ENCODE data around the gene HOXB13.

The HOXB13 gene

DNA sequence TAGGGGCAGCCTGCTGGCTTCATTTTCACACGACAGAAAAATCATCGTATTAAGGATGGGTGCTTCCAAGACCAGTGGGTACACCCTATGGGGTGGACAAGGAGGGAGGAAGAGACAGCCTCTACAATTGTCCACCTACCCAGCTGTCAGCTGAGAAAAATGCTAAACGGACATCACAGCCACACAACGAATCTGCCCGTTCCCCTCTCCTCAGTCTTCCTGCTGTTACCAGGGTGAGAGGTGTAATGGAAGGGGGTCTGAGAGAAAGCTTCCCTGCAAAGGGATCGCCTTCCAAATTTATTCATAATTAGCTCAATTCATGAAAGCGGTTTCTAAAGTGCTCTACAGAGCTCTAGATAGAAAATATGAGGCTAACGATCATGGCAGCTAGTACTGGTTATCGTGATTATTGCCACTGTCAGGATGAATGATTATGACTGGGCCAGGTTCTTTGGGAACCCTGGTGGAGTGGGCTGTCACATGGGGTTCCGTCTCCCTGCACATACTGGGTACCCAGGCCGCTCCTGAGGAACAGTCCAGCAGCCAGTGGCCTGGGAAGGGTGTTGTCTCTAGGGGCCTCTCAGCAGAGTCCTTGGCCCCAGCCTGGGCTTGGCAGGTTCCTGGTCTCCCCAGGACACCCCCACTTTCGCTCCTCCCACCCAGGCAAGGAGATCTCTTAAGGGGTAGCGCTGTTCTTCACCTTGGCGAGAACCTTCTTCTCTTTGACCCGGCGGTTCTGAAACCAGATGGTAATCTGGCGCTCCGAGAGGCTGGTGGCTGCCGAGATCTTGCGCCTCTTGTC lies 2.2 kb downstream of the HOXB13 start:
- H3K27ac Mint-ChIP-seq: no peak overlapping the region
- no peaks in the 10 kb centered on the region for H3K36me3 Mint-ChIP-seq (ENCODE audit: low read depth)
- TF ChIP-seq, protein P1, sequence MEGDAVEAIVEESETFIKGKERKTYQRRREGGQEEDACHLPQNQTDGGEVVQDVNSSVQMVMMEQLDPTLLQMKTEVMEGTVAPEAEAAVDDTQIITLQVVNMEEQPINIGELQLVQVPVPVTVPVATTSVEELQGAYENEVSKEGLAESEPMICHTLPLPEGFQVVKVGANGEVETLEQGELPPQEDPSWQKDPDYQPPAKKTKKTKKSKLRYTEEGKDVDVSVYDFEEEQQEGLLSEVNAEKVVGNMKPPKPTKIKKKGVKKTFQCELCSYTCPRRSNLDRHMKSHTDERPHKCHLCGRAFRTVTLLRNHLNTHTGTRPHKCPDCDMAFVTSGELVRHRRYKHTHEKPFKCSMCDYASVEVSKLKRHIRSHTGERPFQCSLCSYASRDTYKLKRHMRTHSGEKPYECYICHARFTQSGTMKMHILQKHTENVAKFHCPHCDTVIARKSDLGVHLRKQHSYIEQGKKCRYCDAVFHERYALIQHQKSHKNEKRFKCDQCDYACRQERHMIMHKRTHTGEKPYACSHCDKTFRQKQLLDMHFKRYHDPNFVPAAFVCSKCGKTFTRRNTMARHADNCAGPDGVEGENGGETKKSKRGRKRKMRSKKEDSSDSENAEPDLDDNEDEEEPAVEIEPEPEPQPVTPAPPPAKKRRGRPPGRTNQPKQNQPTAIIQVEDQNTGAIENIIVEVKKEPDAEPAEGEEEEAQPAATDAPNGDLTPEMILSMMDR (IDR thresholded peaks at IDR 0.05): no peak
- no peaks in the 10 kb centered on the region for H3K9me3 Mint-ChIP-seq
- H3K4me1 Mint-ChIP-seq: peaks cover 49% of the 10 kb centered on the region
- no peak for DNase-seq
- no peak overlapping the region for H3K4me3 Mint-ChIP-seq
- H3K27me3 Mint-ChIP-seq (ENCODE audit: low read depth, poor library complexity): peaks cover 100% of the 10 kb centered on the region

DNA sequence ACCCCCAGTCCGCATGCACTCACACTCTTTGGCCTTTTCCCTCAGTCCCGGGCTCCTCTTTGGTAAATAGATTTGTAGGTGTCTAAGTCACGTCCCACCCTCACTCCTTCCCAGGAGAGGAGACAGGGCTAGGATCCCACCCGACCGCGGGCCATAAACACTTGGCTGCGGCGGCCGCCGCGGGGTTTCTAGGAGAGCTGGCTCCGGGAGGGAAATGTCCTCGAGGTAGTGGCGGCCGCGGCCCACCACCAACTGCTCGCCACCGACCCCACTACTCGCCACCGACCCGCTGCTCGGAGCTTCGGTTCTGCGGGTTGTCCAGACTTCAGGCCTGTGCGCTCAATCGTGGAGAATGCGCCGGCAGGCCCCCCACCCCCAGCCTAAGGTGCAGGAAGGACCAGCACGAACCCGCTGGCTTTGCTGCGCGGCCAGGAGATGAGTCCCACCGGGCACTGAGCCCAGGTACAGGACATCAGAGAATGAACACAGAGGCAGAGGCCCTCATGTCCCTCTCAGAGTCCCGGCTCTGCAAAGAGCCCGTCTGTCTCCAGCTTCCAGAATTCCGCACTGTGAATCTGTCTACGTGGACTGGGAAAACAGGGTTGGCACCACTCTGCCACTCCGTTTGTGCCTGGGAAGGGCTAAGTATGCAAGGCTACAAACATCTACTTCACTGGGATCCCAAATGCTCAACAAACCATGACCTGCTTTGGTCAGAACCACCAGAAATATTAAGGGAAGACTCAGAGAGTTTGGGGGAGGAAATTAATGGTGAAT lies 3.1 kb downstream of the HOXB13 start:
- Mint-ChIP-seq H3K27ac (no peak overlapping the region), H3K4me3 (no peak overlapping the region), H3K4me1 (peaks cover 51% of the 10 kb centered on the region)

DNA sequence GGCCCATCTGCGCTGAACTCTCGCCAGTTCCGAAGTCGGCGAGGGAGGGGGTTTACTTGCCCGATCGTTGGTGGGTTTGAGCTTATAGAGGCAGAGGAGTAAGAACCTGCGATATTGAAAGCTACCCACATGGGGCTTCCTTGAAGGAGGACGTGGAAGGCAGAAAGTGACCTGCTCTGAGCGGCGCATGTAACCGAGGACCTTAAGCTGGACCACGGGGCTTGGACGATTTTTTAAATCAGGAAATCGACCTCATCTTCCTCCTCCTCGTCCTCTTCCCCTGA lies 3.6 kb downstream of the HOXB13 start:
- no peak overlapping the region for H3K27ac Mint-ChIP-seq
- TF ChIP-seq, protein P1 (IDR thresholded peaks at IDR 0.05): no peak
- no peaks in the 10 kb centered on the region for H3K9me3 Mint-ChIP-seq
- peaks cover 100% of the 10 kb centered on the region for H3K27me3 Mint-ChIP-seq (ENCODE audit: low read depth, poor library complexity)
- H3K36me3 Mint-ChIP-seq (ENCODE audit: low read depth): no peaks in the 10 kb centered on the region
- peaks cover 51% of the 10 kb centered on the region for H3K4me1 Mint-ChIP-seq
- DNase-seq: no peak
- no peak overlapping the region for H3K4me3 Mint-ChIP-seq

More for the DNA sequence above, 3.1 kb downstream of the HOXB13 start:
- peaks cover 100% of the 10 kb centered on the region for H3K27me3 Mint-ChIP-seq (ENCODE audit: low read depth, poor library complexity)
- H3K9me3 Mint-ChIP-seq: no peaks in the 10 kb centered on the region
- H3K36me3 Mint-ChIP-seq (ENCODE audit: low read depth): no peaks in the 10 kb centered on the region
- TF ChIP-seq, protein P1 (IDR thresholded peaks at IDR 0.05): no peak
- DNase-seq: peak; percentile 42

DNA sequence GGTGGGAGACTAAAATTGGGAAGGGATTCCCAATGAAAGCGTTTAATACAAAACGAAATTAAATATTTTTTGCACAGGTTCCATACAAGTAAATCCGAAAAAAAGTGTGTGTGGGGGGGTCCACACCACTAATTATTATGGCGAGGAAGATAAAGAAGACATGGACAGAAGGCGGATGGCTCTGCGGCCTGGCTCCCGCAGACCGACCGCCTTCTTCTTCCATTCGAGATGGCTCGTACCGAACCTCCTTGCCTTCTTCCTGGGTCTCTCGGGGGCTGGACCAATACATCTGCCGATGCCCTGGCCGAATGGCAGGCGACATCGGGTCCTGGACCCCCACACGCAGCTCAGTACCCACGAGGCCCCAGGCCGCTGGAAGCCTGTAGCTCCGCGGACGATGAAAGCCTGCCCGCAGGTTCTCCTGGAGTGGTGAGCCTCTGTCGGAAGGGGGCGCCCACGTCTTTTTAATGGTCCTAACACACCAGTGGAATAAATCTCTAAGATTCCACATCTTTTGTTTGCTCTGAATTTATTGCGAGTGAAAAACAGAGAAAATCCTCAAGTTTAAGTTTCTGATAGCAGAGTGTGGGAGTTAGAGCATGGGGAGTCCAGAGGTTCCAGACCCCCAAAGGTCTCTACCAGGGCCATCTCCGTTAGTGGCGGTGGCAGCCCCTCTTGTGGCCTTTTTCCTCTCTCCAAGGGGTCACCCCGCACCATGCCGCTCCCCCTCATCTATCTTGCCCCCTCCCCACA lies 4.1 kb downstream of the HOXB13 start:
- H3K27me3 Mint-ChIP-seq (ENCODE audit: low read depth, poor library complexity): peaks cover 100% of the 10 kb centered on the region
- TF ChIP-seq, protein P1 (IDR thresholded peaks at IDR 0.05): peak; percentile 66
- H3K36me3 Mint-ChIP-seq (ENCODE audit: low read depth): no peaks in the 10 kb centered on the region
- H3K4me3 Mint-ChIP-seq: peak overlapping the region; percentile 71
- H3K27ac Mint-ChIP-seq: no peak overlapping the region
- H3K9me3 Mint-ChIP-seq: no peaks in the 10 kb centered on the region
- peaks cover 48% of the 10 kb centered on the region for H3K4me1 Mint-ChIP-seq
- peak; percentile 92 for DNase-seq

DNA sequence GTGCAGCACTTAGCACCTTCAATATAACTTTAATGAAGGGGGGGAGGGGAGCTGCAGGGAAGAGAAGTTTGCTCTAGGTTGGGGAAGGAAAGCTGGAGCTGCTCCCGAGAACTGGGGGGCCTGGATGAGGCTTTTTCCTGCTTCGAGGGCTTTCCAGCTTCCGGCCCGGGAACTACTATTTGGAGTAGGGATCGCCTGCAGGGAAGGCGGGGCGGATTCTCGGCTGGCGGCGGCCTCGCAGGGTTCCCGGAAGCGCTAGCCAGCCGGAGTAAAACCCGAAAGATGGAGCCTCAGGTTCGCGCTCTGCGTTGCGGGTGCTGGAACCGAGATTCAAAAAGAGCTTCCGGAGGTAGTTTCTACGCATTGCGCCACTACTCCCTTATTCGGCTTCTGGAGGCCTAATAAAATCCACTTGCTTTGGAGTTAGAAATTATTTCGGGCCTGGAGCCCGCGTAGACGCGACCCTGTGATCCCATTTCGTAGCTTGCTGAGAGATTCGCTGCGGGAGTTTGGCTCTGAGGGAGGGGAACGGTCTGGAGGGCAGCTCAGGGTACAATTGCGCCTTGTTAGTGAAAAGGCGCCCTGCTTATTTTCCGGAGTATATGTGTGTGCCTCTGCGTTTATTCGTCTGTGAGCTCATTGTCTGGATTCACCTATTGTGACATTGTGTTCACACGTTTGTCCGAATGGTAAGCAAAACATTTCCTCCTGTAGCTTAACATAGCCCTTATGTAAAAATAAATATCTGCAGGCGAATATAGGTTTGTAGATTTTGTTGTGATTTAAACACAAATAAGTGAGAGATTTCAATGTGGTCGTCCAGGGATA lies 4.9 kb downstream of the HOXB13 start:
- no peaks in the 10 kb centered on the region for H3K36me3 Mint-ChIP-seq (ENCODE audit: low read depth)
- TF ChIP-seq, protein P1 (IDR thresholded peaks at IDR 0.05): no peak
- peaks cover 100% of the 10 kb centered on the region for H3K27me3 Mint-ChIP-seq (ENCODE audit: low read depth, poor library complexity)
- peak; percentile 62 for DNase-seq
- H3K9me3 Mint-ChIP-seq: no peaks in the 10 kb centered on the region
- H3K4me3 Mint-ChIP-seq: peak overlapping the region; percentile 71
- peaks cover 48% of the 10 kb centered on the region for H3K4me1 Mint-ChIP-seq
- H3K27ac Mint-ChIP-seq: no peak overlapping the region

All from nephron progenitor cell (in vitro differentiated cells).